ENCODE results near the gene EPN1.

The EPN1 gene

DNA sequence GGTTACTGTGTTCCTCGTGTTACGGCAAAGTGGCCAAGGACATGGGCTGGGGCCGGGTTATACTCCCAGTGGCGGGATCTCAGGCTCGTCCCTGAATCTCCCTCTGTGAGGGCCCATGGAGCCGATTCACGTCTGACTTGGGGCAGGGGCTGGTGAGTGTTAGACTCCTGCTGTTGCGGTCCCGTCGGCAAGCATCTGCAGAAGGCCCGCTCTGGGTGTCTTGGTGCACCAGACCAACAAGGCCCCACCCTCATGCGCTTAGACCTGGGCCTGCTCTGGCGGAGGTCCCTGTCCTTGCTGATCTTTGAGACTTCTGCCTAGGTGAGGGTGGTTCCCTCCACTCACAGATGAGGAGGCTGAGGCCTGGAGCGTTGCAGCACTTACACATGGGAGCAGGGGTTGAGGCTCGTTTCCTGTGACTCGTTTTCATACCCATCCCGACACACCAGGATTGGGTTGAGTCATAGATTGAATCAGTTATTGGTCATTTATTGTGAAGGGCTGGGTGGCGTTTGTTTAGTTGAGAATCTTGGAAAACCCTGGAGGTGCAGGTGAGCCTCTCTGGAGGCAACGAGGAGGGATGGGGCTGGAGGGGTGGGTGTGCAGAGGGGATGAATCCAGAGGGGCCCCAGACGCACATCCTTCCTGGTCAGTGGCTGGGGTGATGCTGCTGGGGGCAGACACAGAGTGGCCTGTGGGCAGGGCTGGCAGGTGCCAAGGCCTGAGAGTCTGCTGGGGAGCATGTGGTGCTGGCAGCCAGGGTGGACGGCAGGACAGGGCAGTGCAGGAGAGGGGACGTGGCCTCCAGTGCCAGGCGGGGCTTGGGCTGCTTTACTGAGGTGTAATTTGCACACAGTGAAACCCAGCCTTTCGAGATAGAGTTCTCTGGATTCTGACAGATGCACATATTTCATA is 4.6 kb downstream of the EPN1 start:
- DNase-seq (ENCODE audit: low spot score), result peak; percentile 58

DNA sequence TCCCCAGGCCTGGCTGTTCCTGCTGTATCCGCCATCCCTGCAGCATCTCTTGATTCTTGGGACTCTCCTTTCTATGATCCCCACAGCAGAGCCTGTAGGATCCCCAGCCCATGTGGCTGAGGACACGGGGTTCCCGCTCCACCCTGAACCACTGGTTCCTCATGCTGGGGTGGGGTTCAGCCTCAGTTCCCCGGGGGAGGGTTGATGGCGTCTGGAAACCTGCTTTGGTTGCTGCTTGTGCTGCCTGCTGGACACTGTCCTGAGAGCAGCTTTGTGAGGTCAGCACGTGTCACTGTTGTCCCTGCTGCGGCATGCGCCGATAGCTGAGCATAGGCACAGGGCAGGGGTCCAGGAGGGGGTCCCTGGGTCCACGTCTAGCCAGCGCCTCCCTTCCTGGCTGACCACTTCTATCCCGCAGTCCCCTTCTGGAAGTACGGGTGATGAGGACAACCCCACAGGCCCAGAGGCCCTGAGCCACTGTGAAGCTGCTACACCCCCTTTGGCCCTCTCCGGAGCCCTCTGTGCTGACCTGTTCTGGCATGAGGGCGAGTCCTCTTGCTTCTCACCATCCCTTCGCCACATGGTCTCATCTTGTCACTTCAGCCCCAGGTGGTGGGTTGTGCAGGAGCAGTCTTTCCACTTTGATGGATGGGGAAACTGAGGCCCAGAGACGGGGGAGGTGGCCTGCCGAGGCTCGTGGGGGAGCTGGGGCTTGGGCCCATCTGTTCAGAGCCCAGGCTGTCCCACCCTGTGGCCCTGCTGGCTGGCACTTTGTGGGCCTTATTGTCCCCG is 5.5 kb downstream of the EPN1 start:
- DNase-seq (ENCODE audit: low spot score), result no peak

- DNase-seq (ENCODE audit: low spot score), result no peak
Observed at GRCh38 chr19:55681131-55682092, 6.4 kb downstream of the EPN1 start.

DNA sequence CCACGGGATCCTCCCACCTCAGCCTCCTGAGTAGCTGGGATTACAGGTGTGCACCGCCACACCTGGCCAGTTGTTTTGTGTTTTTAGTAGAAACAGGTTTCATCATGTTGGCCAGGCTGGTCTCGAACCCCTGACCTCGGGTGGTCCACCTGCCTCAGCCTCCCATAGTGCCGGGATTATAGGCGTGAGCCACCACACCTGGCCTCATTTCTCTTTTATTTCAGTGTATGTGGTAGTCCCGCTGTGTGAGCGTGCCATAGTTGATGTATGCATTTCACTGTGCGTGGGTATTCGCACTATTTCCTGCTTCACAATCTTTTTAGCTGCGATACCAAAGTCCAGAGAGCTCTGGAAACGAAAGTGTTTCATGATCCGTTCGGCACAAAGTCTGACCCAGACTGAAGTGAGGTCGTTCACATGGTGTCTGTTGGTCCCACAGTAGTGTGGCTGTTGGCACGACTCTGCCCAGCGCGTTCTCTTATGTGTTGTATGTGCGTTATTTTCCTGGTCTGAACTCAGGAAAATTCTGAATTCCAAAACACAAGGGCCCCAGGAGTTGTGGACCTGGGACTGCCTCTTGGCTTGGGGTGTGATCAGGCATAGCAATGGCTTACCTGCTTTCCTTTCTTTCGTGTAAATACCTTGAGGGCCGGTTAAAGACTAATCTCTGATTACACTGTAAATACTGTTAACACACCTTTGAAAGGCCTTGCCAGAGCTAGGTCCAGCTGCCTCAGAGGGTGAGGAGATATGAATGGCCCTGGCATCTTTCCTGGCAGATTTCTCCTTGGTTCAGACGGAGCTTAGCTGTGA is 8.6 kb downstream of the EPN1 start:
- no peak for DNase-seq (ENCODE audit: low spot score)

DNA sequence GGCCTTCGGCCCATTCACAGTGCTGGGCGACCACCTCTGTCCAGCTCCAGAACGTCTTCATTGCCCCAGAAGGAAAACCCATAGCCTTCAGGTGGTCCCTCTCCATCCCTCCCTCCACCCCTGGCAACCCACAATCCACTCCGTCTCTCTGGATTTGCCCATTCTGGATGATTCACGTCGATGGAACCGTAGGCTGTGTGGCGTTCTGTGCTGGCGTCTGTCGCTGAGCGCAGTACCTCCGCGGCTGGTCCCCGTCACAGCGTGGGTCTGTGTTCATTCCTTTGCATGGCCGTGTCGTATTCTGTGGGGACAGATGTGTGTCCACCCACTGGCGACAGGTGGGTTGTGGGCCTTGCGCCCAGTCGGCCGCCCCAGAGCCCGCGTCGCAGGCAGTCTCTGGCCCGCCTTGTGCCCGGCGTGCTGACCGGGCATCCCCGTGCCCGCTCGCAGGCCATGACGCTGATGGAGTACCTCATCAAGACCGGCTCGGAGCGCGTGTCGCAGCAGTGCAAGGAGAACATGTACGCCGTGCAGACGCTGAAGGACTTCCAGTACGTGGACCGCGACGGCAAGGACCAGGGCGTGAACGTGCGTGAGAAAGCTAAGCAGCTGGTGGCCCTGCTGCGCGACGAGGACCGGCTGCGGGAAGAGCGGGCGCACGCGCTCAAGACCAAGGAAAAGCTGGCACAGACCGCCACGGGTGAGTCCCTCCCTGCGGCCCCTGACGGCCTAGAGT is 10.1 kb downstream of the EPN1 start:
- DNase-seq (ENCODE audit: low spot score), result no peak

GRCh38 chr19:55685776-55686175 is 10.8 kb downstream of the EPN1 start:
- DNase-seq (ENCODE audit: low spot score), result no peak

- no peak for DNase-seq (ENCODE audit: low spot score)
Observed at GRCh38 chr19:55686311-55687050, 11.5 kb downstream of the EPN1 start.

GRCh38 chr19:55687281-55688201 is 12.5 kb downstream of the EPN1 start:
- no peak for DNase-seq (ENCODE audit: low spot score)

- DNase-seq (ENCODE audit: low spot score), result no peak
Observed at GRCh38 chr19:55688422-55689218, 13.6 kb downstream of the EPN1 start.

- no peak for DNase-seq (ENCODE audit: low spot score)
Observed at GRCh38 chr19:55689411-55690108, 14.5 kb downstream of the EPN1 start.

DNA sequence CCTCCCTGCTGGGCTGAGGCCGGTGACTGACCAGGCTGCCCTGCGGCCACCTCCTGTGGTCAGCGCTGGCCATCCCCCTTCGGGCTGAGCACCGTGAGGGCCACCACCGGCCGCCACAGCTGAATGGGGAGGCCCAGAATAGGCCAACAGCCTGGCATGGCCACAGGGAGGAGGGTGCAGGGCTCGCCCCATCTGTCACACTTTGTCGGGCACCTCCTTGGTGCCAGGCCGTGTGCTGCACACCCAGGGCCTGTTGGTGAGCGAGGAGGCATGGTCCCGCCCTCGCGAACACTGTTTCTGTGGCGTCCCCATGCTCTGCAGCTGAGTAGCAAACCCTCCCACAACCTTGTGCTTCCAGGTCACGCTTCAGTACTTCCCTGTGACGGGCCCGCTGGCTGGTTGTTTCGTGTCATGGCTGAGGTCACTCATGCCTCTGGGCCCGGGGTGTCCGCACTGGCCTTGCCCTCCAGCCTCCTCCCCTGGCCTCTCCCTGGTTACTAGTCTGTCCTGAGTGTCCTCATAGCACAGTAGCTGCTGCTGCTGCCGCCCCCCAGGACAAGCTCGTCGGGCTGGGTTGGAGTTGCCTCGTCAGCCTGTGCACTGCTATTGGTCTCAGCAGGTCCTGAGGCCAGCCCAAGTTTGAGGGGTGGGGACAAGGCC is 15.2 kb downstream of the EPN1 start:
- DNase-seq (ENCODE audit: low spot score), result no peak

DNA sequence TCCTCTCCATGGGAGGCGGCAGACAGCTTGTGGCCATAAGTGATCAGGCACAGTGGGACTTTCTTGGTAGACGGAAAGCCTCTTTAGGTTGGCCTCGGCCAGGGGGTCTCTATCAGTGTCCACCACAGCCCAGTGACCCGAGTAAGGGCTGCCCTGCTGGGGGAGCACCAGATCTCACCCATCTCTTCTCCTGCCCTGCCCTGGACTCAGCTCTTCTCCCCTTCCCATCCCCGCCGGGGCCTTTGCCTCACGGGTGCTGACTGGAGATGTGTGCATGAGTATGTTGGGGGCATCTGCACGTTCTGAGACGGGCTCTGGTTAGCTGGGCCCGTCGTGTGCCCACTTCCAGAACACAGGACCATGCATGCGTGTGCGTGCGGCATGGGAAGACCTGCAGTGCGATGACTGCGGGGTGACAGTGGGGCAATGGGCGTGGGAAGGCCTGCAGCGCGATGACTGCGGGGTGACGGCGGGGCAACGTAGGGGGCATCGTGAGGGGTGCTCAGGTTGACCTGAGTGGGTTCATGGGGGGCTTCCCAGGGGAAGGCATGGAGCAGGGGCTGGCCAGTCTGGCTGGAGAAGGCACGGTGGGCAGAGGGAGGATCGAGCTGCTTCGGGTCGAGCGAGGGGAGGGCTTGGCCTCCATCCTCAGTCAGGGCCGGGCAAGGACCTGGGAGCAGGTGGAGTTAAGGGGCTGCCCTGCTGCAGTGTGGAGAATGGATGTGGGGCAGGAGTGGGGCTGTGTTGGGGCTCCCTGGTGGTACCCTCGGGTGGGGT is 15.9 kb downstream of the EPN1 start:
- no peak for DNase-seq (ENCODE audit: low spot score)

- no peak for DNase-seq (ENCODE audit: low spot score)
Observed at GRCh38 chr19:55691561-55692481, 16.8 kb downstream of the EPN1 start.

DNA sequence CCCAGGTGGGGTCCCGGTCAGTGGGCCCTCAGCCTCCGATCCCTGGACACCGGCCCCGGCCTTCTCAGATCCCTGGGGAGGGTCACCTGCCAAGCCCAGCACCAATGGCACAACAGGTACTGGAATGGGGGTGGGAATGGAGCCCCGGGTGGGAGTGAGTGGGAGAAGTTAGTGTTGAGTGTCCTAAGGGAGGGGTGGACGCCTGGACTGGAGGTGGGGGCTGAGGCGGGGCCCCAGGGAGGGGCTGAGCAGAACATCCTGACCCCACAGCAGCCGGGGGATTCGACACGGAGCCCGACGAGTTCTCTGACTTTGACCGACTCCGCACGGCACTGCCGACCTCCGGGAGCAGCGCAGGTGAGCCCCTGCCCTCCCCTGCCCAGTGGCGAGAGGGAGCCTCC is 17.7 kb downstream of the EPN1 start:
- DNase-seq (ENCODE audit: low spot score), result no peak

All from kidney capillary endothelial cell (primary cell).